Activated B cell treated with CpG ODN at 0.5 μM for 24 hours (primary cell): Measurements from ENCODE around the gene SIX3. TPM values are rescaled to one million over a fixed set of nuclear protein-coding genes. Genes with fewer than 3 reads are reported as not detected.

Experiments used
- ATAC-seq: fragments of 200-7000 bp; cut with Tn5 transposase; one replicate; pipeline ENCODE4 v1.10.0; 2021; ENCODE audit warnings: low read depth, mild to moderate bottlenecking, moderate library complexity
- CTCF ChIA-PET: fragments of 350-600 bp; sonication (Branson Sonifier 250); formaldehyde crosslinking; loops from one replicate; lab custom pipeline; 2021; ENCODE audit warnings: antibody characterized with exemption; lab: Charles Lee
- POLR2A ChIA-PET: fragments of 350-600 bp; sonication (Branson Sonifier 250); formaldehyde crosslinking; loops from one replicate; lab custom pipeline; 2021; ENCODE audit warnings: antibody characterized with exemption; lab: Charles Lee
- DNase-seq: peaks from one replicate; pipeline ENCODE4 v3.0.0; 2022
- H3K27ac Mint-ChIP-seq: one replicate; pipeline ENCODE4 v1.8.0; 2020; ENCODE audit warnings: mixed read lengths
- H3K27me3 Mint-ChIP-seq: one replicate; pipeline ENCODE4 v1.8.0; 2021; ENCODE audit warnings: mixed read lengths
- H3K36me3 Mint-ChIP-seq: one replicate; pipeline ENCODE4 v1.8.0; 2021; ENCODE audit warnings: low read depth, mixed read lengths
- H3K4me1 Mint-ChIP-seq: one replicate; pipeline ENCODE4 v1.8.0; 2021; ENCODE audit warnings: mixed read lengths
- H3K4me3 Mint-ChIP-seq: one replicate; pipeline ENCODE4 v1.8.0; 2020; ENCODE audit warnings: mild to moderate bottlenecking, mixed read lengths
- H3K9me3 Mint-ChIP-seq: one replicate; pipeline ENCODE4 v1.8.0; 2020; ENCODE audit warnings: mixed read lengths
- intact Hi-C: fragments of 100-400 bp; cut with micrococcal nuclease; formaldehyde crosslinking; loops from one replicate; pipeline ENCODE4 v1.15.1; 2024
- total RNA-seq: library from RNA; stranded (reverse); gene quantifications from 2 replicates; pipeline ENCODE4 v1.2.3, GENCODE V29; 2022
- TF ChIP-seq, protein P1 (sequence below): fragments of 200-600 bp; IDR thresholded peaks from one replicate; pipeline ENCODE4 v1.8.0; 2022; ENCODE audit warnings: antibody characterized with exemption, mild to moderate bottlenecking

Gene SIX3
- total RNA-seq, 1 donor from 2014 or later = not detected

DNA sequence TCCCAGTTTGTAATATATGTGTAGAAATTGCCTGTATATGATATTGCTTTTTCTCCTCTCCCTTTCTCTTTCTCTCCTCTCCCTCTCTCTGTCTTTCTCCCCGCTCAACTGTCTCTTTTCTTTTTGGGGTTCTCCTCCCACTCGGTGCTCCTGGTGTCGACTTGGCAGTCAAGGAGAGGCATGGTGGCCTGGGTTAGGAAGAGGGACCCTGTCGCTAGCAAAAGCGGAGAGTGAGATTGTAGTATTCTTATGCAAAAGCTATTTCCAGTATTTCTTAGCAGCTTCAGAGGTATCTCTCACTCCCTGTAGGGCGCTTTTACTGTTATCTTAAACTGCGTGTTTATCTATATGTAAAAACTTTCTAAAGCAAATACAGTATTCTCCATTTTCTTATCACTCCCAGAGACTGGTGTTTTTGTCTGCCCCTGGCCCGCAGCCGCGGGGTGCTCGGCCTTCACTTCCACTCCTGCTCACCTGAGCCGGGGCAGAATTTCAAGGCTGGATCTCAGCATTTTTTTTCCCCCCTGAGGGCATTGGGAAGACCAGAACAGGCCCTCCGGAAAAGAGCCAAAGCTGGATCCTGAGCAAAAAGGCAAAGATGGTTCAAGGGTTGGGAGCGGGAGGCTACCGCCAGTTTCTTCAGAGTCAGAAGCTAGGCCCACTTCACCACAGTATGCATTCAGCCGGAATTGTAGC is 4.3 kb downstream of the SIX3 start:
- Mint-ChIP-seq H3K27ac (no peak overlapping the region), H3K27me3 (peaks cover 79% of the 10 kb centered on the region), H3K36me3 (no peaks in the 10 kb centered on the region), H3K9me3 (no peaks in the 10 kb centered on the region), H3K4me1 (peaks cover 49% of the 10 kb centered on the region), H3K4me3 (no peak overlapping the region)
- TF ChIP-seq, protein P1, sequence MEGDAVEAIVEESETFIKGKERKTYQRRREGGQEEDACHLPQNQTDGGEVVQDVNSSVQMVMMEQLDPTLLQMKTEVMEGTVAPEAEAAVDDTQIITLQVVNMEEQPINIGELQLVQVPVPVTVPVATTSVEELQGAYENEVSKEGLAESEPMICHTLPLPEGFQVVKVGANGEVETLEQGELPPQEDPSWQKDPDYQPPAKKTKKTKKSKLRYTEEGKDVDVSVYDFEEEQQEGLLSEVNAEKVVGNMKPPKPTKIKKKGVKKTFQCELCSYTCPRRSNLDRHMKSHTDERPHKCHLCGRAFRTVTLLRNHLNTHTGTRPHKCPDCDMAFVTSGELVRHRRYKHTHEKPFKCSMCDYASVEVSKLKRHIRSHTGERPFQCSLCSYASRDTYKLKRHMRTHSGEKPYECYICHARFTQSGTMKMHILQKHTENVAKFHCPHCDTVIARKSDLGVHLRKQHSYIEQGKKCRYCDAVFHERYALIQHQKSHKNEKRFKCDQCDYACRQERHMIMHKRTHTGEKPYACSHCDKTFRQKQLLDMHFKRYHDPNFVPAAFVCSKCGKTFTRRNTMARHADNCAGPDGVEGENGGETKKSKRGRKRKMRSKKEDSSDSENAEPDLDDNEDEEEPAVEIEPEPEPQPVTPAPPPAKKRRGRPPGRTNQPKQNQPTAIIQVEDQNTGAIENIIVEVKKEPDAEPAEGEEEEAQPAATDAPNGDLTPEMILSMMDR = no peak
- ATAC-seq (no peak), DNase-seq (no peak)
- intact Hi-C loops = no loop called here
- ChIA-PET POLR2A (no interaction called here), CTCF (no interaction called here)

DNA sequence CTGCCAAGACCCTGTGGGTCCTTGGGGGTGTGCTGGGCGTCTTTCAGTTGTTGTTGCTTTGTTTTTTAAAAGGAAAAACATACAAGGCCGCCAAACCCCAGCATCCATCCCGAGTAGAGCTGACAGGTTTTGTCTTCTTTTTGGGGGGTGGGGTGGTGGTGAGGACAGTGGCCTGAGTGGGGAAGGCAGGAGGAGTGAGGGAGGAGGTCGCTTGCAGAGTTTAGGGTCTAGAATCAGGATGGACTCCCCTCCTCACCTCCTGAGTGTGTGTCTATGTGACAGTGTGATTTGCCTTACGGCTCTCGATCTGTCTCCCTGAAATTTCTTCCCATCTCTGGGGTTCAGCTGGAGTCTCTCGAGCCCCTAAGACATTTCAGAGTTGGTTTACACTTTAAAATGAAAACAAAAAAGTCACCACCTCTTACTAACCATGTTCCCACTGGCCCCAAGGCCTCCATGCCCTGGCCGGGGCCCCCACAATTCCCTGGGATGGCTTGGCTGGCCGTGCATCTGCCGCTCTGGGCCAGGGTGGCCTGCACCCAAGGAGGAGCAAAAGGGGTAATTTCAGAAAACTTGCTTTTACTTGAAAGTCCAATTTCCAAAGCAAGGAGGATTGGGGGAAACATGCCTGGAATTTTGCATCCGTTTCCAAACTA is 5.0 kb downstream of the SIX3 start:
- no peak overlapping the region for H3K4me3 Mint-ChIP-seq
- ChIA-PET POLR2A (no interaction called here), CTCF (no interaction called here)
- no peak overlapping the region for H3K27ac Mint-ChIP-seq
- DNase-seq = peak; percentile 9
- TF ChIP-seq, protein P1 = no peak
- no peak for ATAC-seq
- intact Hi-C loops = no loop called here
- peaks cover 81% of the 10 kb centered on the region for H3K27me3 Mint-ChIP-seq
- H3K4me1 Mint-ChIP-seq = peaks cover 47% of the 10 kb centered on the region
- no peaks in the 10 kb centered on the region for H3K36me3 Mint-ChIP-seq
- H3K9me3 Mint-ChIP-seq = no peaks in the 10 kb centered on the region

DNA sequence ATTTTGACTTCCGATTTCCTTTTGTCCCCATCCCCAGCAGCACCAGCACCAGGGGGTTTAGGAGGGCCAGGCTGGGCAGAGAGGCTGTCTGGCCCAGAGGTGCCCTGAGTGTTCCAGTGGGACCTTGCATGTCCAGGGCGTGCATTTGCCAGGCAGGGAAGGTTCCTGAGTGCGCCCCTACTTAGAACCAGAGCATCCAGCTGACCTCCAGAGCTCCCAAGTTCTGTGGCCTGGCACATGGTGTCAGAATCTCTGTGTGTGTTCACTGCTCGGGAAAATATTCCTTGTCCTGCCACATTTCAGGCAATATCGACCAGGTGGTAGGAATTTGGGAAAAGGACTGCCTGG is 5.5 kb downstream of the SIX3 start:
- Mint-ChIP-seq H3K4me1 (peaks cover 44% of the 10 kb centered on the region), H3K27me3 (peaks cover 78% of the 10 kb centered on the region), H3K36me3 (no peaks in the 10 kb centered on the region), H3K9me3 (no peaks in the 10 kb centered on the region), H3K4me3 (no peak overlapping the region), H3K27ac (no peak overlapping the region)
- ATAC-seq (no peak), DNase-seq (no peak)
- TF ChIP-seq, protein P1 = no peak
- CTCF ChIA-PET = no interaction called here
- intact Hi-C loops = no loop called here
- POLR2A ChIA-PET = no interaction called here

DNA sequence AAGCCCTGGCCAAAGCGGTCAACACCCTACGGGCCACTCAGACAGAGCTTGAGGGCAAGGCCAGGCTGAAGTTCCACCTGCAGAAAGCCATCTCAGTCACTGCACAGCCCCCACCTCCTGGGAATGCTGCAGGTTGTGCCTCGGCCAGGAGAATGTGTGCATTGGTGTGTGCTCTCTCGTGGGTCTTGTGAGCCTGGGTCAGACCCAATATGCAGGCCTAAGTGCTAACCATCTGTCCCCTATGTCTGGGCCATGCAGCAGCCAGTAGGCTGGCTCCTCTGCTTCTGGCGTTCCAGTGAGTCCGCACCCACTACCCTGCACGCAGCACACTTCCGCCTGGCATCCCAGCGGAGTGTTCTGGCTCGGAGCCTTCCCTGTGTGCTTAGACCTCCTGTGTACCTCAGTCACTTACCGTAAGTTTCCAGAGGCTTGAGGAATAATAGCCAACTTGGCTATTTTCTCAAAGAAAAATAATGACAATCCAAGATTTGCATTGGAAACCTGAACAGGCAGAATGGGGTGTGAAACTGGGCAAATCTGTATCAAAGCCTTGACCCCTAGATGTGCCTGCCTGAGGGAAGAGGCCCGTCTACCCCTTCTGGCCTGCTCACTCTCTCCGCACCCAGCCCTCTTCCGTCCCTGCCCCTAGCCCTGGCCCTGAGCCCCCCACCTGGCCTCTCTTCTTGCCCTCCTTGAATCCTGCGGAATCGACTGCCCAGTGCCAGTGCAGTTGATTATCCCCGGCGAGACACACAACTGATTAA is 7.2 kb downstream of the SIX3 start:
- TF ChIP-seq, protein P1 = no peak
- ChIA-PET CTCF (interaction anchor here (1.2 kb wide), 1 partner anchor 471 kb away, joined by 3 read pairs; no protein-coding TSS in a partner anchor), POLR2A (no interaction called here)
- H3K9me3 Mint-ChIP-seq = no peaks in the 10 kb centered on the region
- H3K27me3 Mint-ChIP-seq = peaks cover 78% of the 10 kb centered on the region
- no peaks in the 10 kb centered on the region for H3K36me3 Mint-ChIP-seq
- H3K27ac Mint-ChIP-seq = no peak overlapping the region
- peaks cover 45% of the 10 kb centered on the region for H3K4me1 Mint-ChIP-seq
- intact Hi-C loops = no loop called here
- DNase-seq (no peak), ATAC-seq (no peak)
- H3K4me3 Mint-ChIP-seq = no peak overlapping the region
